IMR-90 (cell line): ENCODE data around the gene COL9A3. TPM values are rescaled to one million over a fixed set of nuclear protein-coding genes. Genes with fewer than 3 reads are reported as not detected.

Source experiments
- ATAC-seq: fragments of 200-7000 bp; cut with Tn5 transposase; 2 replicates; pipeline ENCODE4 v1.9.1; 2020; ENCODE audit warnings: low read depth, mild to moderate bottlenecking, moderate library complexity
- BruUV-seq: library from RNA; stranded (reverse); fragments of 400-500 nt; replicated peaks from 2 replicates; lab custom pipeline; 2021; lab: Mats Ljungman, UMichigan
- CTCF ChIA-PET: fragments of 300-600 bp; formaldehyde crosslinking; extraction: SDS; loops from one replicate; lab custom pipeline; 2021; ENCODE audit warnings: antibody characterized with exemption; lab: Yijun Ruan, JAX
- POLR2A ChIA-PET: fragments of 300-600 bp; sonication (Branson Sonifier 250); formaldehyde crosslinking; loops from one replicate; lab custom pipeline; 2022; ENCODE audit warnings: antibody characterized with exemption; ENCODE audit not compliant: unreplicated experiment; lab: Charles Lee
- DNase-seq: peaks from one replicate; pipeline ENCODE4 v3.0.0; 2013
- H2AFZ ChIP-seq: replicated peaks from 2 replicates; pipeline ENCODE3; 2013; ENCODE audit warnings: low read length, mild to moderate bottlenecking; ENCODE audit not compliant: poor library complexity
- H2AK5ac ChIP-seq: 2 replicates; pipeline ENCODE4 v1.6.1; 2013; ENCODE audit warnings: low read depth, low read length, inconsistent platforms
- H2AK9ac ChIP-seq: replicated peaks from 2 replicates; pipeline ENCODE3; 2013; ENCODE audit warnings: mild to moderate bottlenecking, low read depth, low read length, moderate library complexity; ENCODE audit not compliant: poor library complexity
- H2BK120ac ChIP-seq: 2 replicates; pipeline ENCODE4 v1.6.1; 2013; ENCODE audit warnings: low read depth, low read length, inconsistent platforms
- H2BK15ac ChIP-seq: 3 replicates; pipeline ENCODE4 v1.6.1; 2013; ENCODE audit warnings: low read depth, low read length, inconsistent platforms
- H2BK20ac ChIP-seq: 2 replicates; pipeline ENCODE4 v1.6.1; 2013; ENCODE audit warnings: low read depth, mild to moderate bottlenecking, inconsistent platforms, low read length, moderate library complexity
- H2BK5ac ChIP-seq: 2 replicates; pipeline ENCODE4 v1.6.1; 2013; ENCODE audit warnings: mild to moderate bottlenecking, low read depth, low read length, inconsistent platforms; ENCODE audit not compliant: poor library complexity, severe bottlenecking
- H3K14ac ChIP-seq: replicated peaks from 2 replicates; pipeline ENCODE4 v1.6.1; 2013; ENCODE audit warnings: low read depth, low read length, inconsistent platforms
- H3K18ac ChIP-seq: 2 replicates; pipeline ENCODE4 v1.6.1; 2013; ENCODE audit warnings: low read depth, low read length, control low read depth
- H3K23ac ChIP-seq: 2 replicates; pipeline ENCODE4 v1.6.1; 2013; ENCODE audit warnings: low read depth, low read length, inconsistent platforms
- H3K27ac ChIP-seq: 2 replicates; pipeline ENCODE4 v1.5.1; 2013; ENCODE audit warnings: mild to moderate bottlenecking, control low read depth, low read length; ENCODE audit not compliant: insufficient read depth
- H3K27me3 ChIP-seq: 2 replicates; pipeline ENCODE4 v1.6.1; 2013; ENCODE audit warnings: low read length; ENCODE audit not compliant: control insufficient read depth, insufficient read depth
- H3K36me3 ChIP-seq: 2 replicates; pipeline ENCODE4 v1.6.1; 2013; ENCODE audit warnings: low read length, mixed read lengths; ENCODE audit not compliant: control insufficient read depth, insufficient read depth
- H3K4ac ChIP-seq: 2 replicates; pipeline ENCODE4 v1.6.1; 2013; ENCODE audit warnings: low read depth, low read length, inconsistent platforms
- H3K4me1 ChIP-seq: 2 replicates; pipeline ENCODE4 v1.6.1; 2013; ENCODE audit warnings: low read length, mixed read lengths; ENCODE audit not compliant: control insufficient read depth, insufficient read depth
- H3K4me2 ChIP-seq: 2 replicates; pipeline ENCODE4 v1.6.1; 2013; ENCODE audit warnings: low read depth, mild to moderate bottlenecking, control low read depth, low read length, moderate library complexity
- H3K4me3 ChIP-seq: 2 replicates; pipeline ENCODE4 v1.5.1; 2013; ENCODE audit warnings: low read depth, mild to moderate bottlenecking, control low read depth, low read length, moderate library complexity; ENCODE audit not compliant: insufficient read depth
- H3K56ac ChIP-seq: 2 replicates; pipeline ENCODE4 v1.6.1; 2013; ENCODE audit warnings: low read length, inconsistent platforms; ENCODE audit not compliant: insufficient read depth; ENCODE audit errors: extremely low read depth
- H3K79me1 ChIP-seq, 2 experiments: 2 replicates each; pipeline ENCODE4 v1.6.1; 2013; ENCODE audit warnings: low read length in 2 of 2, inconsistent platforms in 1 of 2, low read depth in 1 of 2
- H3K9ac ChIP-seq: 2 replicates; pipeline ENCODE4 v1.6.1; 2013; ENCODE audit warnings: low read depth, low read length, control low read depth
- H3K9me1 ChIP-seq: 2 replicates; pipeline ENCODE4 v1.6.1; 2013; ENCODE audit warnings: low read length, inconsistent platforms; ENCODE audit not compliant: insufficient read depth
- H3K9me3 ChIP-seq: 2 replicates; pipeline ENCODE4 v1.6.1; 2013; ENCODE audit warnings: low read length; ENCODE audit not compliant: control insufficient read depth, insufficient read depth
- H4K20me1 ChIP-seq: 2 replicates; pipeline ENCODE4 v1.6.1; 2013; ENCODE audit warnings: low read length, inconsistent platforms; ENCODE audit not compliant: insufficient read depth
- H4K5ac ChIP-seq: 2 replicates; pipeline ENCODE4 v1.6.1; 2013; ENCODE audit warnings: mild to moderate bottlenecking, low read depth, low read length, control low read depth
- H4K8ac ChIP-seq, 2 experiments: 2 replicates each; pipeline ENCODE4 v1.6.1; 2013; ENCODE audit warnings: low read depth in 2 of 2, low read length in 2 of 2, control low read depth in 1 of 2, inconsistent platforms in 1 of 2
- H4K91ac ChIP-seq: 2 replicates; pipeline ENCODE4 v1.6.1; 2013; ENCODE audit warnings: low read depth, low read length, inconsistent platforms; ENCODE audit not compliant: insufficient read depth
- BHLHE40 ChIP-seq: fragments of 150-350 bp; IDR thresholded peaks from 2 replicates; pipeline ENCODE4 v1.6.1; 2016; ENCODE audit warnings: mild to moderate bottlenecking, low read depth, low read length
- FOS ChIP-seq: fragments of 150-350 bp; IDR thresholded peaks from 2 replicates; pipeline ENCODE4 v1.6.1; 2016; ENCODE audit warnings: low read depth, low read length
- MAFK ChIP-seq: IDR thresholded peaks from 2 replicates; pipeline ENCODE4 v1.6.1; 2012; ENCODE audit warnings: low read depth, low read length, improper control_type of control experiment
- RCOR1 ChIP-seq: IDR thresholded peaks from 2 replicates; pipeline ENCODE4 v1.6.1; 2012; ENCODE audit warnings: mild to moderate bottlenecking, low read length, improper control_type of control experiment; ENCODE audit not compliant: insufficient replicate concordance
- RFX5 ChIP-seq: IDR thresholded peaks from 2 replicates; pipeline ENCODE4 v1.8.0; 2012; ENCODE audit warnings: low read depth, mild to moderate bottlenecking, low read length, moderate library complexity
- SMC3 ChIP-seq: fragments of 150-350 bp; IDR thresholded peaks from 2 replicates; pipeline ENCODE4 v1.6.1; 2016; ENCODE audit warnings: low read depth, mild to moderate bottlenecking, antibody characterized with exemption, low read length, moderate library complexity
- WGBS, 2 experiments: methylation state at CpG; one replicate each; pipeline versions ENCODE4 v1.1.5 to v1.1.7; 2013; ENCODE audit warnings: missing lambda C conversion rate in 2 of 2; ENCODE audit not compliant: insufficient read length in 1 of 2; ENCODE audit errors: extremely low coverage in 2 of 2; 5-methylcytosine and 5-hydroxymethylcytosine counted together
- dilution Hi-C: fragments of 300-500 bp; cut with HindIII; formaldehyde crosslinking; loops from one replicate; pipeline ENCODE4 v1.14.3; 2018; ENCODE audit warnings: low sequenced_read_pairs; ENCODE audit not compliant: unreplicated experiment
- in situ Hi-C: fragments of 300-500 bp; cut with MboI; formaldehyde crosslinking; loops from 3 replicates; pipeline ENCODE4 v1.14.3; 2019; ENCODE audit warnings: low sequenced_read_pairs, inconsistent platforms, mixed read lengths
- intact Hi-C: fragments of 100-400 bp; cut with micrococcal nuclease; formaldehyde crosslinking; loops from 2 replicates; pipeline ENCODE4 v1.10.0; 2022
- polyA plus RNA-seq, 3 experiments: library from polyadenylated mRNA; depleted of rRNA; stranded (reverse); fragments of >200 nt; gene quantifications; 2 replicates each; pipeline ENCODE4 v1.2.3, GENCODE V29; 2012; ENCODE audit warnings: low replicate concordance in 1 of 3
- total RNA-seq: library from RNA; depleted of rRNA; stranded (reverse); fragments of >200 nt; gene quantifications from 2 replicates; pipeline ENCODE4 v1.2.3, GENCODE V29; 2012
- TF ChIP-seq, protein P1 (sequence below): fragments of 150-350 bp; IDR thresholded peaks from 2 replicates; pipeline ENCODE4 v1.6.1; 2016; ENCODE audit warnings: low read depth, mild to moderate bottlenecking, low read length, moderate library complexity, borderline replicate concordance

COL9A3 gene
- total and polyA plus RNA-seq, 2 of the 4 experiments (the other 2 are of a cell fraction): 0.36 to 1.4 TPM

DNA sequence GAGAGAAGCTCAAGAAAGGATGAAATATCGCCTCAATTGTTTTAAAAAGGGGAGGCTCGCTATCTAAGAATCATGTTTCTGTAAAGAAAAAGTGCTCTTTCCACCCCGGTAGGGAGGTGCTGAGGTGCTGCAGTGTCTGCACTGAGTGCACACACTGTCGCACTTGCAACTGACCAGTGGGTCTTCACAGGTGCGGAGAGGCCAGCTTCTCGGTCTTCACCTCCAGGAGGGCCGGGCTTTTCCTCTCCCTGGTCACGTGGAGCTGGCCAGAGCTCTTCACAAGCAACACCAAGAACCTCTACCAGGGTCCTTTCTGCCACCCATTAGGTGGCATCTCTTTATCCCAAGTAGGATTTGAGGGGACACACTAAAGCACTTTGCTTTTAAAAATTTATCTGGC is 72.6 kb downstream of the COL9A3 start:
- intact Hi-C loops (no loop called here), in situ Hi-C loops (no loop called here), dilution Hi-C loops (no loop called here)
- Histone ChIP-seq H3K4me1 (peaks cover 11% of the 10 kb centered on the region), H2BK5ac (no peak overlapping the region), H4K20me1 (peaks cover 20% of the 10 kb centered on the region), H2AK5ac (no peak overlapping the region), H3K9me1 (peaks cover 11% of the 10 kb centered on the region), H3K4me2 (no peak overlapping the region), H3K14ac (no peak overlapping the region), H4K8ac (no peak overlapping the region), H3K18ac (no peak overlapping the region), H3K4ac (no peak overlapping the region), H4K91ac (no peak overlapping the region), H3K4me3 (no peak overlapping the region), H2AFZ (no peak overlapping the region), H3K9me3 (no peaks in the 10 kb centered on the region), H2BK15ac (no peak overlapping the region), H4K5ac (no peak overlapping the region), H3K79me1 (peaks cover 11 to 50% of the 10 kb centered on the region in 2 experiments), H2BK20ac (no peak overlapping the region), H3K27me3 (no peaks in the 10 kb centered on the region), H3K27ac (no peak overlapping the region), H3K56ac (no peak overlapping the region), H3K36me3 (peaks cover 67% of the 10 kb centered on the region), H3K23ac (no peak overlapping the region), H2BK120ac (no peak overlapping the region), H2AK9ac (no peak overlapping the region), H3K9ac (no peak overlapping the region)
- ATAC-seq (no peak), DNase-seq (no peak)
- POLR2A ChIA-PET: no interaction called here
- TF ChIP-seq RFX5 (no peak), RCOR1 (no peak), MAFK (no peak), SMC3 (no peak), BHLHE40 (no peak), FOS (no peak)
- TF ChIP-seq, protein P1, sequence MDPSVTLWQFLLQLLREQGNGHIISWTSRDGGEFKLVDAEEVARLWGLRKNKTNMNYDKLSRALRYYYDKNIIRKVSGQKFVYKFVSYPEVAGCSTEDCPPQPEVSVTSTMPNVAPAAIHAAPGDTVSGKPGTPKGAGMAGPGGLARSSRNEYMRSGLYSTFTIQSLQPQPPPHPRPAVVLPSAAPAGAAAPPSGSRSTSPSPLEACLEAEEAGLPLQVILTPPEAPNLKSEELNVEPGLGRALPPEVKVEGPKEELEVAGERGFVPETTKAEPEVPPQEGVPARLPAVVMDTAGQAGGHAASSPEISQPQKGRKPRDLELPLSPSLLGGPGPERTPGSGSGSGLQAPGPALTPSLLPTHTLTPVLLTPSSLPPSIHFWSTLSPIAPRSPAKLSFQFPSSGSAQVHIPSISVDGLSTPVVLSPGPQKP: no peak
- 100% methylated on average over 2 of the region's 8 CpGs; no CpG with 5 or more reads in 1 of the 2 experiments for WGBS, 2 experiments
- CTCF ChIA-PET: interaction anchor here (0.9 to 1.4 kb wide), 2 partner anchors 10 to 14 kb away, joined by 3 read pairs; no protein-coding TSS in a partner anchor
- BruUV-seq: no TSS peak
